ENCODE results near the gene KRTAP6-1.

The KRTAP6-1 gene

GRCh38 chr21:30567617-30568016 is 46.1 kb downstream of the KRTAP6-1 start:
- DNase-seq = no peak

DNA sequence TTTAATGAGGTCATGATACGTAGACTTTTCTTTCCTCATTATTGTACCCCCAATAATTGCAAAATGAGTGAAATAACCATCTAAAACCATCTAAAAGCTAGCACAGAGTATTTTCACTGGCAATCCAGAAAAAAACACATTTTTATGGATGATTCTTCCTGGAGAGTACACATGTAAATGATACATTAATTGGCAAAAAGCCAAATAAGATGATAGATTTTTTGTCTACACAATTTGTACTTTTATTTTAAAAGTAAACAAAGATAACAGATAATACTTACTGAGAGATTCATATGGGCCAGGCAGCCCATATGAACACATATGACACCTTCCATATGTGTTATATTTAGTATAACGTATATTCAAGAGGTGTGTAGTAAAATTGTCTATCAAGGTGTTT is 50.1 kb downstream of the KRTAP6-1 start:
- DNase-seq = no peak
